Measurements from ENCODE around the gene SLC7A1. TPM values are rescaled to one million over a fixed set of nuclear protein-coding genes. Genes with fewer than 3 reads are reported as not detected.

SLC7A1 gene
- polyA plus RNA-seq, 4 donors = 13.3 to 20.4 (median 17.2) TPM

- no peak for DNase-seq (ENCODE audit: low read depth in 4 of 4, low spot score in 2 of 4)
These were observed 99.2 kb downstream of the SLC7A1 start for GRCh38 chr13:29496241-29496712.

DNA sequence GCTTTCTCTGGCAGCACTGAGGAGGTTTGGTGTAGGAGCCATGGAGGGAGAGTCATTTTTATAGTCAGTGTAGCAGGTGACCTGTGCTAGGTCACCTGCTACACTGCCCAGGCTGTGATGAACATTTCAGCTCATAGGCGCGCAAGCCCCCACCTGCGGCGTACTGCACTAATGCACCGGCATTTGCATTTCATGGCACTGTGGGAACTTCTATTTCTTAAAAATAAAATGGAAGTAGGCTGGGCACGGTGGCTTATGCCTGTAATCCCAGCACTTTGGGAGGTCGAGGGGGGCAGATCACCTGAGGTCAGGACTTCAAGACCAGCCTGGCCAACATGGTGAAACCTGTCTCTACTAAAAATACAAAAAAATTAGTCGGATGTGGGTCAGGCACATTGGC lies 101.0 kb downstream of the SLC7A1 start:
- DNase-seq (ENCODE audit: low read depth in 4 of 4, low spot score in 2 of 4) = no peak

GRCh38 chr13:29493796-29494195 lies 101.7 kb downstream of the SLC7A1 start:
- no peak for DNase-seq (ENCODE audit: low read depth in 4 of 4, low spot score in 2 of 4)

DNA sequence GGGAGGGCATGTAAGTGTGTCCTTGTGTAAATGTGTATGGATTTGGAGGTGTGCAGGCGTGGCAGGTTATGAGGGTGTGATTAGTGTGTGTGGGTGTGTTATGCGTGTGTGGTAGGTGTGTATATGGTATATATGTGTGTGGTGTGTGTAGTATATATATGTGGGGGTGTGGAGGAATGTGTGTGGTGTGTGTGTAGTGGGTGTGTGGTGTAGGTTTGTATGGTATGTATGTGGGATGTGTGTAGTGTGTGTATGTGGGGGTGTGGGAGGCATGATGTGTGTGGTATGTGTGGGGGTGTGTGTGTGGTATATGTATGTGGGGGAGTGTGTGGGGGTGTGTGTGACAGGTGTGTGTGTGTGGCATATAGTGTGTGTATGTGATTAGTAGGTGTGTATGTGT lies 104.2 kb downstream of the SLC7A1 start:
- DNase-seq (ENCODE audit: low read depth in 4 of 4, low spot score in 2 of 4) = no peak

DNA sequence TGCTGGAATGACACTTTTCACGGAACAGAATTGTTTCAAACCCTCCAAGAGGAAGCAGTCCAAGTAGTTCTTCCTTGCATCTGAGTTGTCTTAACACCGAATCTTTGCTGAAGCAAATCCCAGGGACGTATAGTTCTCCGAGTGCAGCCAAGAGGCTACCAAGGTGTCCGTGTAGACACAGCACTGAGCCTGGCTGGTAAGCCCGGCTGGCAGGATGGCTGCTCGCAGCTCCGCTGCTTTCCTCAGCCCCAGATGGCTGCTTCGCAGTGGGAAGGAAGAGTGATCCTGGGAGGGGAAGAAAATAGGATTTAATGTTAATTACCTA lies 105.0 kb downstream of the SLC7A1 start:
- no peak for DNase-seq (ENCODE audit: low read depth in 4 of 4, low spot score in 2 of 4)

DNA sequence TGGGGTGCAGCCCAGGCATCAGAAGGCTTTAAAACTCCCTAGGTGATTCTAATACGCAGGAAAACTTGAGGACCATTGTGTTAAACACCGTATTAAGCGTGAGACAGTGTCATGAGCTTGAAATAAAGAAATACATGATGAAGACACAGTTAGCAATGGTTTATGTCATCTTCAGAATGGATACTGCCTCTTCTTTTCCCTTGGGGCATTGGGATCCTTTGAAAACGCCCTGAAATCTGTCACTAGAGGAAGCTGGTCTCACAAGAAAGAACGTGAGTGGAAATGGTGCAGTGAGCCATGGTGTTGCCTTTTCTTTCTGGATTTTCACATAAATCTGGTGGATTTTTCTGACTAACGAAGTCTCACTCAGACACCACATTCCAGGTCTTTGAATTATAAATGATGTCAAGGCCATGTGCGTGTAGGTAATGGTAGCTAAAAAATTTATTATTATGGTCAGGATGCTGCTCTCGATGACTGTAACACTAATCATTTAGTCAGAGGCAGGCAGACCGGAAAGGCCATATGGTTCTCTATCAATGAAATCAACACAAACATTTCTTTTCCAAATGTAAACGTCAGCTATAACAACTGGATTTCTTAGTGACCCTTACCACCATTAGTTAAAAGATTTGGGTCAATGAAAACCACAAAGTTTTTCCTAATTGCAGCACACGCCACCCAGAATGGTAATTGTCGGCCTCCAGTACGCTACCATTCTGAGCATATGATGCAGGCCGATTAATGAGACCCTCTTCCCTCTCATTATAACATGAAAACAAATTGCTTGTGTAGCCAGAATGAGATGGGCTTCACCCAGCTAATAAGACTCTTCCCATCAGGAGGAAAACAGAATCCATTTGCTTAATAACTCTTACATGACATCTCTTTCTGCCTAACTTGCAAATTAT lies 105.6 kb downstream of the SLC7A1 start:
- no peak for DNase-seq (ENCODE audit: low read depth in 4 of 4, low spot score in 2 of 4)

GRCh38 chr13:29487466-29488454 lies 107.7 kb downstream of the SLC7A1 start:
- DNase-seq (ENCODE audit: low read depth in 4 of 4, low spot score in 2 of 4) = no peak

- DNase-seq (ENCODE audit: low read depth in 4 of 4, low spot score in 2 of 4) = no peak
These were observed 108.9 kb downstream of the SLC7A1 start for GRCh38 chr13:29486551-29486950.

GRCh38 chr13:29484796-29485195 lies 110.7 kb downstream of the SLC7A1 start:
- no peak for DNase-seq (ENCODE audit: low read depth in 4 of 4, low spot score in 2 of 4)

DNA sequence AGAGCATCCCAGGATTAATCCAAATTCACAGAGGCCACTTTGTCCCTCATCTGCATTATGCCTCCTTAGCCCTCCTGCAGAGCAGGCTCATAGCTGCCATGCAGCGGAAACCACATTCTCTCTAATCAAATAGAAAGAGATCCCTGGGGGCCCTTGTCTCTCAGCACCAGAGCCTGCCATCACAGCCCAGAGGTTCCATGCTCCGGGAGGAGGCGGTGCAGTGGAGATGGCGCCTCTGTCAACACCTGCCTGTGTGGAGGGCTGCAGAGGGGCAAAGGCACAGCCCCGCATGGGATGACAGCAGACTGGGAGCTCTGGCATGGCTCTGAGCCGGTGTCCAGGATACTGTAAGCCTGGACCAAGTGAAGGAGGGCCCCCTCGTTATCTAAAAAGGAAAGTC lies 111.3 kb downstream of the SLC7A1 start:
- DNase-seq (ENCODE audit: low read depth in 4 of 4, low spot score in 2 of 4) = no peak

- no peak for DNase-seq (ENCODE audit: low read depth in 4 of 4, low spot score in 2 of 4)
These were observed 111.9 kb downstream of the SLC7A1 start for GRCh38 chr13:29483623-29484022.

DNA sequence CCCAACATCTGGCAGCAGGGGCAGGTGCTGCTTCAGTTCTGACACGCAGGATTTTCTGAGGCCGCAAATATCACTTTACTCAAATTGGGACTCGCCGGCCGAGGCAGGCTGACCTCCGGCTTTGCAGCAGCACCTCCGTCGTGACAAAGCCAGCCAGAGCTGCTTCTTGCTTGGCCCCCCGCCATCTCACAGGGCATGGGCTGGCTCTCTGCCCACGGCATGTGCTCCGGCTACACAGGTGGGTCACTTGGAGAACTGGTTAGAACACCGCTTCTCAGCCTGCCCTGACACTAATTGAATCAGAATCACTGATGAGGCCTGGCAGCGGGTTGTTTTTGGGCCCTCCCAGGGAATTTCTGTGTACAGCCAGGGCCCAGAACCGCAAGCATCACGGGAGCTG lies 112.3 kb downstream of the SLC7A1 start:
- DNase-seq (ENCODE audit: low read depth in 4 of 4, low spot score in 2 of 4) = no peak

GRCh38 chr13:29482504-29482903 lies 113.0 kb downstream of the SLC7A1 start:
- no peak for DNase-seq (ENCODE audit: low read depth in 4 of 4, low spot score in 2 of 4)

- no peak for DNase-seq (ENCODE audit: low read depth in 4 of 4, low spot score in 2 of 4)
These were observed 113.9 kb downstream of the SLC7A1 start for GRCh38 chr13:29481603-29482002.

DNA sequence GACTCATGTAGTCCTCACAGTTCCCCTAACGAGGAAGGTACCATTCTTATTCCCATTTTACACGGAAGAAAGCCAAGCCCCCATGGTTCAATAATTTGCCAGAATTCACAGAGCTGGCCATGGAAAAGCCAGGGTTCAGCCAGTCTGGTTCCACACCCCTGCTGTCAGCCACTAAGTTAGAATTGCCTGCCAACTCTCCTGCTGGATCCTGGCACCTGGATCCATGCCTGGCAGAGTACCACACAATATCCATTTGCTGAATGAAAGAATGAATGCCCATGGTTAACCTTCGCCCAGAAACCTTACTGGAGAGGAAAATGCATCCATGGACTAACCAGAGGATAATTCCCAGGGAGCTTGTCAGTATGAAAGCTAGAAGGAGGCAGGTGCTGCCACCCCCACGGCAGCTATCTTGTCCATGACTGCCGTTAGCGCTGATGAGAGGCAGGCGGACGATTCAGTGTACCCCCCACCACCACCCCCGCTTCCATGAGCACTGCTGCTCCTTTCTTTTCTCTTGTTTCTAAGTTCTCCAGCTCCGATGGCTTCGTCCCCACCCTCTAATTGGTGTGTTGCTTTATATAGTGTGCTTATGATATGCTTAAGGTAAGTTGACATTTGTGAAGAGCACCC lies 114.5 kb downstream of the SLC7A1 start:
- DNase-seq (ENCODE audit: low read depth in 4 of 4, low spot score in 2 of 4) = no peak

- DNase-seq (ENCODE audit: low read depth in 4 of 4, low spot score in 2 of 4) = no peak
These were observed 115.6 kb downstream of the SLC7A1 start for GRCh38 chr13:29479716-29480492.

DNA sequence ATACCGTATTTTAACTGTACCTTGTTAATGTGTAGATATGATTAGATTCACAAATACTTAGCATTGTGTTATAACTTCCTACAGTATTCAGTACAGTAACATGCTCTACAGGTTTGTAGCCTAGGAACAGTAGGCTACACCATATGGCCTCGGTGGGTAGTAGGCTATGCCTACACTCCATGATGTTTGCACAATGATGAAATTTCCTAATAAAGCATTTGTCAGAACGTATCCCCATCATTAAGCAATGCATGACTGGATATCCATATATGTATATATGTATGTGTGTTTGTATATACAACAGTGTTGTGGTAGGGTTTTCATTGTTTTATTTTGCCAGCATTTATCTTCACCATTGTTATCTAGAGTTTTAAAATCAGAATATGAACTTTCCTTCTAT lies 119.4 kb downstream of the SLC7A1 start:
- no peak for DNase-seq (ENCODE audit: low read depth in 4 of 4, low spot score in 2 of 4)

- DNase-seq (ENCODE audit: low read depth in 4 of 4, low spot score in 2 of 4) = no peak
These were observed 120.5 kb downstream of the SLC7A1 start for GRCh38 chr13:29474991-29475390.

DNA sequence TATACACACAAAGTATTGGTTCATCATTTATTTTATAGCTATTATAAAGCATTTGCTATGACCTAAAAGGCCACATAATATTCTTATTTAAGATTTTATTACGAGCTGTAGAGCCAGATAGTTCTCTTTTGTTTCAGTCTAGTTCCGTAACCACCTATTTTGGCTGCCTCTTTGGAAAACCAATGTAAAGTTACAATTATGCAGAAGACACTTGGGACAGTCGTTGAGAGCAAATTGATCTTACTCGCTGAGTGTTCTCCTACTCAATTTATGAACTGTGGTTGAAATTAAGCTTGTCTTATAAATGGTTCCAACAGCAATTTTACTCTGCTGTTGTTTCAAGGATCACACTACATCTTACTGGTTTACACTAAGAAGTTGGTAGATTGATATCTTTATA lies 122.3 kb downstream of the SLC7A1 start:
- no peak for DNase-seq (ENCODE audit: low read depth in 4 of 4, low spot score in 2 of 4)

DNA sequence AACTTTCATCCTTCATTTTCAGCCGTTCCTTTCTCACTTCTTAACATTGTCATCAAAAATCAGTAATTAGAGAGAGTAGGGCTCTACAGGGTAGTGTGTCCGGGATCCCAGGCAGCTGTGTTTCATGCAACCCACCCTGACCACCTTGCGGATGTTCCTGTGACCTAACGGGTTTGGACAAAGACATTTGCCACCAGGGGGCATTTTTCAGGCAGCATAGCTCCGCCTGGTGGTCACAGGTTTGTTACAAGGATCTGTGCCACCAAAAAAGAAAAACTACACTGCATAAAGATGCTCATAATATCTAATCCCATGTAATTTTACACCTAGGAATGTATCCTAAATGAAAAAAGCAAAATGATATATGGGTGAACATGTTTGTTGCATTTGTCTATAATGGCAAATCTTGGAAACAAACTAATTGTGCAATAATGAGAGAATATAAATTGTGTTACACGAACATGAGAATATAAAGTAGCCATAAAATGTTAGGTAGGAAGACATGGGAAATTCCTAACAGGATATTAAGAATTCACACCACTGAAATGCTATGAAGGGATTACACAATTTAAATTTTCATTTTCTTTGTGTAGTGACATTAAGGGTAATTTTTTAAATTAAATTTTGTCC lies 123.0 kb downstream of the SLC7A1 start:
- no peak for DNase-seq (ENCODE audit: low read depth in 4 of 4, low spot score in 2 of 4)
